Measurements from ENCODE around the gene ZNF507. TPM values are rescaled to one million over a fixed set of nuclear protein-coding genes. Genes with fewer than 3 reads are reported as not detected.

The ZNF507 gene
- total and polyA plus RNA-seq, 4 donors, result 2.9 to 14.1 (median 7.1) TPM

- 96% methylated on average over 9 of the region's 9 CpGs for WGBS
- Histone ChIP-seq H3K4me3 (ENCODE audit: low read depth in 1 of 3, low read length in 3 of 3) (no peak overlapping the region), H3K9ac (ENCODE audit: low read depth in 1 of 2, low read length in 2 of 2) (peak overlapping the region in 1 of 2 donors; percentile 39), H3K9me3 (ENCODE audit: control insufficient read depth in 4 of 4, low read length in 3 of 4) (no peaks in the 10 kb centered on the region), H3K36me3 (ENCODE audit: control insufficient read depth in 4 of 4, insufficient read depth in 3 of 4, low read depth in 1 of 4, low read length in 3 of 4) (peaks cover 2 to 50% (median 26%) of the 10 kb centered on the region in 4 donors), H3K27ac (ENCODE audit: low read depth in 1 of 2, low read length in 2 of 2) (no peak overlapping the region), H3K4me1 (ENCODE audit: control insufficient read depth in 4 of 4, insufficient read depth in 4 of 4, low read length in 3 of 4) (peaks cover 3 to 21% (median 13%) of the 10 kb centered on the region in 4 donors), H3K27me3 (ENCODE audit: control insufficient read depth in 4 of 4, insufficient read depth in 4 of 4, low read length in 3 of 4) (no peaks in the 10 kb centered on the region)
- no peak for DNase-seq (ENCODE audit: low spot score)
- TF ChIP-seq REST (IDR thresholded peaks at IDR 0.05) (no peak), MAX (IDR thresholded peaks at IDR 0.05) (no peak), TAF1 (conservative IDR thresholded peaks at IDR 0.05) (no peak), HNF4G (IDR thresholded peaks at IDR 0.05) (no peak)
Observed at GRCh38 chr19:32359581-32359980, 14.2 kb downstream of the ZNF507 start.

GRCh38 chr19:32361574-32362317 lies 16.3 kb downstream of the ZNF507 start:
- no peak overlapping the region for H3K9ac ChIP-seq (ENCODE audit: low read depth in 1 of 2, low read length in 2 of 2)
- 86% methylated on average over 9 of the region's 9 CpGs for WGBS
- H3K9me3 ChIP-seq (ENCODE audit: control insufficient read depth in 4 of 4, low read length in 3 of 4), result no peaks in the 10 kb centered on the region
- H3K36me3 ChIP-seq (ENCODE audit: control insufficient read depth in 4 of 4, insufficient read depth in 3 of 4, low read depth in 1 of 4, low read length in 3 of 4), result peaks cover 2 to 40% (median 17%) of the 10 kb centered on the region in 4 donors
- H3K4me1 ChIP-seq (ENCODE audit: control insufficient read depth in 4 of 4, insufficient read depth in 4 of 4, low read length in 3 of 4), result peaks cover 3 to 21% (median 13%) of the 10 kb centered on the region in 4 donors
- no peak overlapping the region for H3K4me3 ChIP-seq (ENCODE audit: low read depth in 1 of 3, low read length in 3 of 3)
- no peak for DNase-seq (ENCODE audit: low spot score)
- no peak for TF ChIP-seq RAD21 (IDR thresholded peaks at IDR 0.05)
- TF ChIP-seq REST (IDR thresholded peaks at IDR 0.05), result no peak
- no peak for TF ChIP-seq NR2F2 (IDR thresholded peaks at IDR 0.05)
- no peak for TF ChIP-seq ZBTB33 (IDR thresholded peaks at IDR 0.05)
- no peak for TF ChIP-seq RXRA (IDR thresholded peaks at IDR 0.05)
- no peak for TF ChIP-seq ATF3 (IDR thresholded peaks at IDR 0.05)
- TF ChIP-seq MAX (IDR thresholded peaks at IDR 0.05), result no peak
- TF ChIP-seq EGR1 (IDR thresholded peaks at IDR 0.05; ENCODE audit: low read depth in 2 of 2), result no peak
- TF ChIP-seq FOXA2 (IDR thresholded peaks at IDR 0.05), result no peak
- TF ChIP-seq YY1 (IDR thresholded peaks at IDR 0.05), result no peak
- TF ChIP-seq FOXA1 (IDR thresholded peaks at IDR 0.05), result no peak
- no peak for TF ChIP-seq JUND (IDR thresholded peaks at IDR 0.05)
- TF ChIP-seq TAF1 (conservative IDR thresholded peaks at IDR 0.05), result no peak
- peak overlapping the region in 1 of 2 donors; percentile 70 for H3K27ac ChIP-seq (ENCODE audit: low read depth in 1 of 2, low read length in 2 of 2)
- no peaks in the 10 kb centered on the region for H3K27me3 ChIP-seq (ENCODE audit: control insufficient read depth in 4 of 4, insufficient read depth in 4 of 4, low read length in 3 of 4)

Measured in liver (tissue), 9 donors.